TTC549 (cell line): ENCODE results near the gene PRRG1.
"Not testable (repeated sequence)": the region's sequence is repeated elsewhere in the genome, so short reads cannot be mapped to it uniquely, and the experiment has no call there.

Source experiments
- FAIRE-seq: peaks from 2 replicates; lab custom pipeline; 2012; peaks lifted over from hg19 to GRCh38; lab: Jason Lieb, UNC

The PRRG1 gene

GRCh38 chrX:37349221-37350033 is at the start of gene PRRG1:
TSS of gene PRRG1 (plus strand) at chrX:37349364. CDS start at chrX:37406250, 56,886 bp downstream.
- no peak for FAIRE-seq

- no peak for FAIRE-seq
Measured at GRCh38 chrX:37302569-37302968, 46.6 kb upstream of the PRRG1 start.

DNA sequence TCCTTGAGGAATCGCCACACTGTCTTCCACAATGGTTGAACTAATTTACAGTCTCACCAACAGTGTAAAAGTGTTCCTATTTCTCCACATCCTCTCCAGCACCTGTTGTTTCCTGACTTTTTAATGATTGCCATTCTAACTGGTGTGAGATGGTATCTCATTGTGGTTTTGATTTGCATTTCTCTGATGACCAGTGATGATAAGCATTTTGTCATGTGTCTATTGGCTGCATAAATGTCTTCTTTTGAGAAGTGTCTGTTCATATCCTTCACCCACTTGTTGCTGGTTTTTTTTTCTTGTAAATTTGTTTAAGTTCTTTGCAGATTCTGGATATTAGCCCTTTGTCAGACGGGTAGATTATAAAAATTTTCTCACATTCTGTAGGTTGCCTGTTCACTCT is 43.9 kb upstream of the PRRG1 start:
- not testable (repeated sequence) for FAIRE-seq

GRCh38 chrX:37314531-37314930 is 34.6 kb upstream of the PRRG1 start:
- FAIRE-seq, result no peak

DNA sequence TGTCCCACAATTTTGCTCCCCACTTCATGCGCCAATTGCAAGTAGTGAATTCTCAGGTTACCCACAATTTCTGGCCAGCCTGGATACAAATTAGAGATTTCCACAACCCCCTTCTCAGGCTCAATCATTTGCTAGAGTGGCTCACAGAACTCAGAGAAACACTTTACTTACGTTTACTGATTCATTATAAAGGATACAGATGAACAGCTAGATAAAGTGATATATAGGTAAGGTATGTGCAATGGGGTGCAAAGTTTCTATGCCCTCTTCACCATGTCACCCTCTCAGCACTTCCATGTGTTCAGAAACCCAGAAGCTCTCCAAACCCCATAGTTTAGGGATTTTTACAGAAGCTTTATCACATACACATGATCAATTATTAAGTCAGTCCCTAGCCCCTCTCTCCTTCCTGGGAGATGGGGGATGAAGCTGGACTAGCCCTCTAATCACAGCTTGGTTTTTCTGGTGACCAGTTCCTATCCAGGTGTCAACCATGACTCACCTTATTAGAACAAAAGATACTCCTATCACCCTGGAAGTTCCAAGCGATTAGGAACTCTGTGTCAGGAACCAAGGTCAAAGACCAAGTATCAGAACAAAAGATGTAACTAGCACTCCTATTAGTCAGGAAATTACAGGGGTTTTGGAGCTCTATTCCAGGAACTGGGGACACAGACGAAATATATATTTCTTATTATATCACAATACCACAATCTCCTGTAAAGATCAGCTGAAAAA is 33.5 kb upstream of the PRRG1 start:
- no peak for FAIRE-seq

- FAIRE-seq, result no peak
Measured at GRCh38 chrX:37320541-37321203, 28.5 kb upstream of the PRRG1 start.

DNA sequence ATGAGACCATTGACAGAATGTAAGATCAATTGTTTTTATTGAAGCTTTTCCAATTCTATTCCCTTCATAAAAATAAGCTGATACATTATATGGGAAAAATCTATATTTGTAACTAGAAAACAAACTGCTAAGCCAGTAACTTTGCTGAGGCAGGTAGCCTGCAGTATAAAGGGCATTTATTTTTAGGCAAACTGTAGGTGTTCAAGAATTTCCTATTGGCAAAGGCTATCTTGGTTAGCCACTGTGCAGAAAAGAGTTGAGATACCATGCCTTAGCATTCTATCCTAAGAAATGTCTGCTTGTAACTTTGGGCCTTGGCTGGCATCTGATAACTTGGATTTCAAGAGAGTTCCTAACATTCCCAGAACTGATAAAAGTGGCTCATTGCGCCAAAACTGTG is 18.5 kb upstream of the PRRG1 start:
- no peak for FAIRE-seq

DNA sequence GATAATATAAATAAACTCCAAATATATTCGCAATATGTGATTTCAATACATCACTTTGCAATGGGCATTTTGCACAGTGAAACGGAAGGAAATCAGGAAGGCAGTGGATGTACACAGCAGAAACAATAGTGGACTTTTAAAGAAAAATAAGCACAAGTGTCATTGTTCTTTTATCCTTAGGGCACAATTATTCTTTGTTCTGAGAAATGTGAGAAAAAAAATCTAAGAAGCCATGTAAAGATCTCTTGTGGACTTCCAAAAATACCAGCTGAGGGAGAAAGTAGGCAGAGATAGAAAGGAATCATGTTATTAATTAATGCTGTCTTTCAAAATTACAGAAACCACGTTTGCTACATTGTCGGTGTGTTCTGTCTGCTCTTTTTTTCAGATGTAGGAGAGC is 17.6 kb upstream of the PRRG1 start:
- no peak for FAIRE-seq

DNA sequence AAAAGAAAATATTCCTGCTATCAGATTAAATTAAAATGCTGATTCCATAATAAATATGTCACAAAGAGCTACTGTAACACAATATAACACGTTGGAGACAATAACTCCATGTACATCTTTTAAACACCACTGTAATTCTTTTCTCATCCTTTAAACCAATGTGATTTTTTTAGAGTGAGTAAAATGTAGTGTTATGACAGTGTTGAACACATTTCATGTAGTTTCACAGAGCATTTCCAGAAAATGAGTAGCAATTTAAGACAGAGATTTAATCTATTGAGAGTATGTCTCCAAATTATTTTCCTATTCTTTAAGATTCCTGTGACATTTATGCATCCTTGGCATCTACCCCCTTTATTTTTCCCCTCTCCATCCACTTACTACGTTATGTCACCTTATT is 17.1 kb upstream of the PRRG1 start:
- no peak for FAIRE-seq

- FAIRE-seq, result no peak
Measured at GRCh38 chrX:37332987-37333658, 16.0 kb upstream of the PRRG1 start.

DNA sequence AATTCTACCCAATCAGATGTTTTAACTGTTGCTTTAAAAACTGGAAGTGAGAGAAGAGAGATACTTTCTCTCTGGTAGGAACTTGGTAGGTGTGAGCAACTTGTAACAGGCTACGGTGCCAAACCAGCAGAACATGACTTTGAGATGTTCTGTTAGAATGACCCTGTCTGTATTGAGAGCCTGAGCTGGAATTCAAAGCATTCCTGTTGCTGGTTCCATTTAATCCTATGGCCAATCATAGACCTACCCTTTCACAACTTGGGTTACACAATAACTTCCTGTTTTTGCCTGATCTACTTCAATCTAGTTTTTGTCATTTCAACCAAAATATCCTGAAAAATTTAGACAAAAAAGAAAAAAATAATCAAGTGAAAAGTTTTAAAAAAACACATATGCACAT is 1.7 kb upstream of the PRRG1 start:
- FAIRE-seq, result no peak

- FAIRE-seq, result no peak
Measured at GRCh38 chrX:37348231-37348970, 763 bp upstream of the PRRG1 start.

DNA sequence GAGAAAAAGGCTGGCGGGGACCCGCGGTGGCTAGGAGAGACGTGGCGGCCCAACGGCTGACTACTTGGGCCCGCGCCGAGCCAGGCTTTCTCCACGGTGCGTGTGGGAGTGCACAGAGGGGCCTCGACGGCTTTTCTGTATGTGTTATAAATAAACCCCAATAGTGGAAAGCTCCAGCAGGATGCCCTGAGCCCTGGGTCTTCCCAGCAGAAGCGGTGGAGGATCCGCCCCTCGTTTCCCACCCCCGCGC is 268 bp upstream of the PRRG1 start:
- FAIRE-seq, result no peak

- no peak for FAIRE-seq
Measured at GRCh38 chrX:37350034-37350365, 836 bp downstream of the PRRG1 start.

DNA sequence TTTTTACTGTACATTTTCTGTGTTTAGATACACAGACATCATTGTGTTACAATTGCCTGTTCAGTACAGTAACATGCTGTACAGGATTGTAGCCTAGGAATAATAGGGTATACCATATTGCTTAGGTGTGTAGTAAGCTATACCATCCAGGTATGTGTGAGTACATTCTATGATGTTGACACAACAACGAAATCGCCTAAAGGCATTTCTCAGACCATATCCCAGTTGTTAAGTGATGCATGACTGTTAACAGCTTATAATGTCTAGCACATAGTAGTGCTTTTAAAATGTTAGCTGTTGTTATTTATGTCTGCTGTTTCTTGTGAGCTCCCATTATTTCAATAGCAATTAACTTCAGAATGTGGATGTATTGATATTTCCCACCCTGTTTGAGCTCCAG is 4.5 kb downstream of the PRRG1 start:
- FAIRE-seq, result no peak

- FAIRE-seq, result no peak
Measured at GRCh38 chrX:37357436-37357835, 8.3 kb downstream of the PRRG1 start.

DNA sequence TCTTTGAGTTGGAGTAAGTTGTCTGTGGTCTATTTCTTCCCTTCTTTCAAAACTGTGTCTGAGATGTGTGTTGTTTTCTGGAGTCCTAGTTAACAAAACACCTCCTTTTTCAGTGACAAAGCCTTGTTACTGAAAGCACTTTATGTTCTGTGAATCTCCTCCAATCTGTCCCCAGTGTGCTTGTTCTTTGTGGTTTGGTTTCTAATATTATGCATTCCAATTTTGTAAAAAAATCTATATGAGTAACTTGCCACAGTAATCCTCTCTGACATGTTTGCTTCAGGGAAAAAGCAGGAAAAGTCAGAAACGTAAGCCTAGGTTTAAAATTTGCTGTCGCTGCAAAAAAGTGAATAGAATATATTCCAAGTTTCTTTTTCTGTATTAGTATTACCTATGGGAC is 12.4 kb downstream of the PRRG1 start:
- FAIRE-seq, result no peak

- no peak for FAIRE-seq
Measured at GRCh38 chrX:37364666-37365065, 15.5 kb downstream of the PRRG1 start.

DNA sequence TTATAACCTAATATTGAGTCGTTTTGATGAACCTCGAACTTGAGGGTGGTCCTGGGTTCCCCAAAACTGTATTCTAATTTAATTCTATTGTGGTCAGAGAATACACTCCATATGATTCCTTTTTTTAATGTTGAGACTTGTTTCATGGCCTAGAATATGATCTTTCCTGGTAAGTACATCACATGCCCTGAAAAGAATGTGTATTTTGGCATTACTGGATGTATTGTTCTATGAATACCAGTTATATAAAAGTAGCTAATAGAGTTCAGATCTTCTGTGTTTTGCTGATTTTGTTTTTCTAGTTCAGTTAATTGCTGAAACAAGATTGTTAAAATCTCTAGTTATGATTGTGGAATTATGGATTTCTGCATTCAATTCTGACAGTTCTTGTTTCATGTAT is 18.8 kb downstream of the PRRG1 start:
- no peak for FAIRE-seq

GRCh38 chrX:37370499-37371141 is 21.5 kb downstream of the PRRG1 start:
- no peak for FAIRE-seq

DNA sequence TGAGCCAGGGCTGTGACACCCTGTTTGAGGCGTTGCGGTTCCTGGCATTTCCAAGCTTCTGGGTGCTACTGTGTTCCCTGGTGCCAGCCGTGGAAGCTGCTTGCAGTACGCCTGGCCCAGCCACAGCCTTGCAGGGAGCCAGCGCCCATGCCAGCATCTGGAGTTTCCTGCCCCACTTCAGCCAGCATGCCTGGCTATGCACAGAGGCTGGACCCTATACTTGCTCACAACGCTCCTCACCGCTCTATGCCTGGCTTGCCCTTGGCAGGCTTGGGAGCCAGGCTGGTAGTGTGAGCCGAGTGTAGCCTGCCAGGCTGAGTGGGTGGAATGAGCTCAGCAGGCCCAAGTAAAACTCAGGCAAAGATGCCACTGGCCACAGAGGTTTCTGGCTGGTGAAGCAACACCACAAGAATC is 22.4 kb downstream of the PRRG1 start:
- no peak for FAIRE-seq

DNA sequence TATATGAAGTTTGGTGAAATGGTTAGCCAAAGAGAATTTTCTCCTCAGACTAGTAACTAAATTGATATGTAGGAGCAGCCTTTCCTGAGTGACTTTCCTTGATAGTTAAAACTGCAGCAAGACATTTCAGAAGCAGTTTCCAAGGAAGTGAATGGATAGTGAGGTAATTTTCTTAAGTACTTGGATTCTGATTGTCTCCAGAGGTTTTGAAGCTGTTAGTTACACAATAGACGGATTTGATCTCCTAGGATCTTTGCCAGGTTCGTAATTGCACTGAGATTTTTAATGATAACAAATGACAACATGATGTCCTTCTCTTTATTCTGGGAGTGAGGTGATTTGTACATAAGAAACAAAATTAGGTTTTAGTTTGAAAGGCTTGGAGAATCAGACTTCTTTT is 29.2 kb downstream of the PRRG1 start:
- FAIRE-seq, result no peak
